Cardiac muscle cell (in vitro differentiated cells and primary cell): ENCODE data around the gene GNG7. TPM values are rescaled to one million over a fixed set of nuclear protein-coding genes. Genes with fewer than 3 reads are reported as not detected.
"Not testable (repeated sequence)": the region's sequence is repeated elsewhere in the genome, so short reads cannot be mapped to it uniquely, and the experiment has no call there.

ENCODE experiments used
- DNase-seq, 2 donors: peaks; one replicate each; pipeline versions ENCODE4 v3.0.0 to v3.0.0-alpha.2; 2010 to 2017; ENCODE audit warnings: low read depth in 1 of 2, low spot score in 1 of 2
- H3K27ac ChIP-seq: fragments of 200-600 bp; sonication (generic); 2 replicates; pipeline ENCODE4 v1.5.1; 2016
- H3K27me3 ChIP-seq: fragments of 200-600 bp; sonication (generic); 2 replicates; pipeline ENCODE4 v1.6.0; 2016; ENCODE audit warnings: control low read depth
- H3K36me3 ChIP-seq: fragments of 200-600 bp; sonication (generic); 2 replicates; pipeline ENCODE4 v1.5.1; 2016; ENCODE audit warnings: control low read depth
- H3K4me1 ChIP-seq: fragments of 200-600 bp; sonication (generic); 2 replicates; pipeline ENCODE4 v1.8.1; 2017; ENCODE audit warnings: low read depth, mild to moderate bottlenecking, mixed run types
- H3K4me3 ChIP-seq: fragments of 200-600 bp; sonication (generic); 2 replicates; pipeline ENCODE4 v1.5.1; 2016; ENCODE audit warnings: mild to moderate bottlenecking
- H3K9me3 ChIP-seq: fragments of 200-600 bp; sonication (generic); 2 replicates; pipeline ENCODE4 v1.5.1; 2017; ENCODE audit warnings: low read depth, mild to moderate bottlenecking, control low read depth
- CTCF ChIP-seq: IDR thresholded peaks from 2 replicates; pipeline ENCODE4 v1.5.1; 2012; ENCODE audit warnings: low read depth, mild to moderate bottlenecking, low read length
- polyA plus RNA-seq: library from polyadenylated mRNA; unstranded; fragments of >200 nt; fragmentation: Nextera tagmentation; extraction: Ambion mirVana; gene quantifications from 2 replicates; pipeline ENCODE4 v1.2.1, GENCODE V29; 2016
- total RNA-seq: library from RNA; depleted of rRNA; stranded (reverse); fragments of >200 nt; gene quantifications from 2 replicates; pipeline ENCODE4 v1.2.3, GENCODE V29; 2016

The GNG7 gene
- total and polyA plus RNA-seq, 2 experiments from 2014 or later = 20.4 to 24.8 TPM

- no peak overlapping the region for H3K27ac ChIP-seq
- no peaks in the 10 kb centered on the region for H3K9me3 ChIP-seq
- peak overlapping the region; percentile 96 for H3K4me3 ChIP-seq
- TF ChIP-seq CTCF = peak; percentile 89
- H3K36me3 ChIP-seq = no peaks in the 10 kb centered on the region
- H3K4me1 ChIP-seq = peaks cover 12% of the 10 kb centered on the region
- DNase-seq = peak; percentile 90 to 92
- no peaks in the 10 kb centered on the region for H3K27me3 ChIP-seq
These were observed 228.1 kb downstream of the GNG7 start for GRCh38 chr19:2474232-2475017.

GRCh38 chr19:2469915-2470200 lies 232.6 kb downstream of the GNG7 start:
- not testable (repeated sequence) for H3K27me3 ChIP-seq, H3K9me3 ChIP-seq, H3K4me3 ChIP-seq, H3K36me3 ChIP-seq, H3K27ac ChIP-seq, H3K4me1 ChIP-seq, DNase-seq

- Histone ChIP-seq H3K4me1 (no peaks in the 10 kb centered on the region), H3K36me3 (no peaks in the 10 kb centered on the region), H3K4me3 (no peak overlapping the region), H3K27me3 (no peaks in the 10 kb centered on the region), H3K9me3 (no peaks in the 10 kb centered on the region), H3K27ac (no peak overlapping the region)
- peak in 1 of 2 donors; percentile 71 for DNase-seq
- TF ChIP-seq CTCF = no peak
These were observed 233.2 kb downstream of the GNG7 start for GRCh38 chr19:2469102-2469914.

GRCh38 chr19:2468596-2468995 lies 233.9 kb downstream of the GNG7 start:
- DNase-seq = no peak
- no peak for TF ChIP-seq CTCF
- H3K36me3 ChIP-seq = no peaks in the 10 kb centered on the region
- H3K27me3 ChIP-seq = no peaks in the 10 kb centered on the region
- H3K9me3 ChIP-seq = no peaks in the 10 kb centered on the region
- H3K4me1 ChIP-seq = no peaks in the 10 kb centered on the region
- no peak overlapping the region for H3K27ac ChIP-seq
- H3K4me3 ChIP-seq = no peak overlapping the region

GRCh38 chr19:2464389-2464788 lies 238.1 kb downstream of the GNG7 start:
- H3K4me1 ChIP-seq = no peaks in the 10 kb centered on the region
- no peak overlapping the region for H3K4me3 ChIP-seq
- H3K36me3 ChIP-seq = no peaks in the 10 kb centered on the region
- peak in 1 of 2 donors; percentile 10 for DNase-seq
- H3K9me3 ChIP-seq = no peaks in the 10 kb centered on the region
- TF ChIP-seq CTCF = no peak
- H3K27me3 ChIP-seq = no peaks in the 10 kb centered on the region
- peak overlapping the region; percentile 9 for H3K27ac ChIP-seq

GRCh38 chr19:2463694-2464093 lies 238.8 kb downstream of the GNG7 start:
- DNase-seq, H3K4me1 ChIP-seq, H3K36me3 ChIP-seq, H3K27me3 ChIP-seq, H3K27ac ChIP-seq, H3K9me3 ChIP-seq, H3K4me3 ChIP-seq: not testable (repeated sequence)
